ENCODE results near the gene CDHR2.

Gene CDHR2

GRCh38 chr5:176529741-176530141, 19.4 kb upstream of the CDHR2 start:
- no peak for DNase-seq (ENCODE audit: low read depth)

- DNase-seq (ENCODE audit: low read depth), result no peak
Measured at GRCh38 chr5:176530393-176530982, 18.7 kb upstream of the CDHR2 start.

DNA sequence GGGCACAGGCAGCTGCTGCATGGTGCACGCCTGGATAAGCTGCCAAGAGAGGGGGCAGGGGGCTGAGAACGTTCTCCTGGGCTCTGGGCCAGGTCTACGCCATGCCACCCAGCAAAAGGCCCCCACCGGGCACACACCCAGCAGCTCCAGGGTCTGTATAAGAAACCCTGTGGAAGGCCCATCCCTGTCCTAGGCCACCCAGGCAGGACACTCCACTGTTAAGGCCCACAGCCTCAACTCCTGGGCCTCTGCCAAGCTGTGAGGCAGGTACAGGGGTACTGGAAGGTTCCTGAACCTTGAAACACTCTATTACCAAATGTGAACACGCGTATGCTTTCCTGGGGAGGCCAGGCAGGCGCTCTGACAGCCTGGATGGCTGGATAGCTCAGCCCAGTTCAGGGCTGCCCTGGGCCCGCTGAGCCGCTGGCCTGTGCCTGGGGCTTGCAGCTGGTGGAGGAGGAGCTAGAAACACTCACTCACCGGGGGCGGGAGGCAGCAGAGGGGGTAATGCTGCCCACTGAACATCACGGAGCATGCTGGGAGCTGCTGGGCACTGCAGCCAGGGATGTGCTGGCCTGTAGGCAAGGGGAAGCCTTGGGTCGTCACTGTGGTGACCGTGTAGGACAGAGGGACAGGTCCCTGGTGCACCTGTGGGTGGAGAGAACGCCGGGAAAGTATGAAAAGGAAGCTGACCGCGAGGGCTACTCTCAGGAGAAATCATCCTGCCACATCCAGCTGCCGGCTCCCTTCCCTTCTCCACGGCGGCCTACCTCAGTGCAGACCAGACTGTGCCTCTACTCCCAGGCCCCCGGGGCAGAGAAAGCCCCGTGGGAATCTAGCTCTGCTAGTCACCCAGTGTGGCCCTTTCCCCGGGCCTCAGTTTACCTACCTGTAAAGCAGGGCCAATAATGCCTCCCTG, 17.9 kb upstream of the CDHR2 start:
- DNase-seq (ENCODE audit: low read depth), result no peak

GRCh38 chr5:176531902-176532493, 17.1 kb upstream of the CDHR2 start:
- no peak for DNase-seq (ENCODE audit: low read depth)

- DNase-seq (ENCODE audit: low read depth), result no peak
Measured at GRCh38 chr5:176532795-176533194, 16.3 kb upstream of the CDHR2 start.

GRCh38 chr5:176533390-176533789, 15.8 kb upstream of the CDHR2 start:
- no peak for DNase-seq (ENCODE audit: low read depth)

- no peak for DNase-seq (ENCODE audit: low read depth)
Measured at GRCh38 chr5:176533894-176534611, 15.1 kb upstream of the CDHR2 start.

DNA sequence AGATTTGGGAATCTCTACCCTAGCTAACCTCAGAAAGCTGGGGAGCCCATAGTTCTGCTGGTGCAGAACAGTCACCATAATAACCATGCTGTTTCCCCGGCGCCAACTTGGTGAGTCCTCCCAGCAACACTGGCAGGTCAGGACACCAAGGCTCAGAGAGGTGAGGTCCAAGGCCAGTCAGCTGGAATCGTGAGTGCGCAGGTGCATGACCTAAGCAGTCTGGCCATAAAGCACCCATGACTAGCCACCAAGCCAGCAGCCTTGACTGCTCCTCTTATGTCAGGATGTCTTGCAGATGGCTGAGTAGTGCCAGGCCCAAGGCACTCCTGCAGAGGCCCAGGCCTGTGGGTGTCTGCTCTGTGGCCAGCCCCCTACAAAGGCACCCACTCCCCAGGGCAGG, 14.5 kb upstream of the CDHR2 start:
- no peak for DNase-seq (ENCODE audit: low read depth)

- DNase-seq (ENCODE audit: low read depth), result no peak
Measured at GRCh38 chr5:176535101-176535663, 14.0 kb upstream of the CDHR2 start.

- DNase-seq (ENCODE audit: low read depth), result no peak
Measured at GRCh38 chr5:176535664-176536131, 13.4 kb upstream of the CDHR2 start.

DNA sequence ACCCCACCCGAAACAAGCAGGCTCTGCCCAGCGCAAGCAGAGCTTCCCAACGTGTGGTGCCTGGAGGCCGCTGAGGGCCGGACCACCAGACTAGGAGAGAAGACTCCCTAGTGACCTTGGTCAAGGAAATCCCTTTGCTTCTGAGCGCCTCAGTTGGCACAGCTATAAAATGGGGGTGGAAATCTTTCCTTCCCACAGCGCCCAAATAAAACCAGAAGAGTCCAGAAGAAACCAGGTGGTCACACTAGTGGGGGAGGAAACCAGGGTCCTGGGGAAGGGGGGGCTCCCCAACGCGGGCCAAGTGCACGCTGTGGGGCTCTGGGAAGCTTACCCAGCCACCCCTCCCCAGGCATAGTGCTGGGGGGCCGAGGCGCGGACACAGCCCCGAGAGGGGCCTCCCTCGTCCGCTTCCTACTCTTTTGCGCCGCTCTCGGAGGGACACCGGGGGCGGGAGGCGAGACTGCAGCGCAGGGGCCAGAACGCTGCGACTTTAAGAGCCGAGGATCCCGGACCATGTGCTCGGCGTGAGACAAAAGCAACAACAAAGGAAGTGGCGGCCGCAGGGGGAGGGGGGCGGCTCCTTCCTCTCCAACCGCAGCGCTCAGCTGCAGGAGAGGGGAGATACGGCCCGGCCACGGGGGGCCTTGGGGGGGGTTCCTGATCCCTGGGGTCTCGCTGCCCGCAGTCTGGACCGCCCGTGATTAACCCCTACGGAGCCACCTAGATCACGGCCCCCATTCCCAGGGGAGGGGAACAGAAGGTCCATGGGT, 12.8 kb upstream of the CDHR2 start:
- peak; percentile 68 for DNase-seq (ENCODE audit: low read depth)

DNA sequence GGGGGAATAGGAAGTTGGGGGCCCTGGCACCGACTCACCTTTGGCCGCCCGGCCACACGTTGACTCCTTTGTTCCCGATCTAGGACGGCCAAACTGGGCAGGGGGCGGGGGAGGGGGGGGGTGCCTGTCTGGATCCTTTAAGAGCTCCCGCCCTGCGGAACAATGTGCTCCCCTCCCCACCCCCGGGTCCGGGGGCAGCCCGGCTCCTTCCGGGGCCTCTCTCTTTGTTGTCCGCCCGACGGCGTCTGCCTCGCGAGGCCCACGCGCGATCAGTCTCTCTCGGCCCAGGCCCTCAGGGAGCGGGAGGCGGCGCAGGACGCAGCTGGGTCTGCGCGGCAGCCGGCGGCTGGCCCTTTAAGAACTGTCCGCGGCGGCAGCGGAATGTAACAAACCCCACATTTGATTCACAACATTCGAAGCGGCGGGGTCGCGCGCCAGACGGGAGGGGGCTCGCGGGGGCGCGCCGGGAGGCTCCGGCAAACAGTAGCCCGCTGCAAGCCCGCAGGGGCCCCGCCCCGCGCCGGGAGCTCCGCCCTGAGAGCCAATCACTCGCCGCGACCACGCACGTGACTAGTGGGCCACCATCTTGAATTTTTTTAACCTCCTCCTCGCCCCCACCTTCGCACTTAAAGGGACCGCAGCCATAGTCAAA, 12.1 kb upstream of the CDHR2 start, which contains the start of gene RNF44:
Gene RNF44, minus strand, starts transcription at position 501 of the 652 bp plus-strand sequence. CDS start 4,930 bp downstream, outside the sequence.
- peak; percentile 98 for DNase-seq (ENCODE audit: low read depth)

- peak; percentile 95 for DNase-seq (ENCODE audit: low read depth)
Measured at GRCh38 chr5:176537554-176538229, 11.4 kb upstream of the CDHR2 start.

- DNase-seq (ENCODE audit: low read depth), result no peak
Measured at GRCh38 chr5:176538230-176538988, 10.7 kb upstream of the CDHR2 start.

DNA sequence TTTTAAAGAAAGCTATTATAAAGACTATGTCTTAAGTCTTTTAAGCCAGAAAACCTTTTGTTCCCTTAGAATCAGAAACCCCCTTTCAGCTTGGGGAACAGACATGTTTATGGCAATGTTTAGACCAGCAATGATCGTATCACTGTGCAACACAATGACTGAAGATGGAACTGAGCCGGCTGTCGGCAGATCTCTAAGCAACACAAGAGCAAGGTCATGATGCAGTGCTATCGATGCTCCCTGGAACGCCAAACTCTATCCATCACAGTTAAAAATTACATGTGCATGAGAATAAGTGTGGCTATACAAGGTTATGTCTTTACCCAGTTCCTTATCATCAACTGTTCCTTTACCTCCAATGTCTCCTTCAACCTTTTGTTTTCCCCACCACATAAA, 10.2 kb upstream of the CDHR2 start:
- DNase-seq (ENCODE audit: low read depth), result no peak

DNA sequence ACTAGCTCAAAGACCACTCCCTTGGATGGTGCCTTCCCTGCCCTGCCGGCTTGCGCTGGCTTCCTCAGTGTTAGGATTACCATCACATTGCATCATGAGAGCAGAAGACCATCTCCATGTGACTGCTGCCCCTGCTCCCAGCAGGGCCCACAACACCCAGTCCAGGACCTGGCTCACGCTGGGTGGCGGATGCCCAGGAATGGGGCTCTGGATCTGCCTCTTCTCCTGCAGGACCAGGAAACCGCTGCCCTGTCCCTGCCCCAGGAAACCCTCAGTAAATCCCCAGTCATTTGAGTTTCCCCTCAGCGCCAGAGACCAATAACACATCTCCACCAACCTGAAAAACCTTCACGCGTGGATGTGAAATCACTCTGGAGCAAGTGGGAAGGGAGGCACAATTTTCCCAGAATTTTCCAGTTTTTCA, 8.7 kb upstream of the CDHR2 start:
- no peak for DNase-seq (ENCODE audit: low read depth)

DNA sequence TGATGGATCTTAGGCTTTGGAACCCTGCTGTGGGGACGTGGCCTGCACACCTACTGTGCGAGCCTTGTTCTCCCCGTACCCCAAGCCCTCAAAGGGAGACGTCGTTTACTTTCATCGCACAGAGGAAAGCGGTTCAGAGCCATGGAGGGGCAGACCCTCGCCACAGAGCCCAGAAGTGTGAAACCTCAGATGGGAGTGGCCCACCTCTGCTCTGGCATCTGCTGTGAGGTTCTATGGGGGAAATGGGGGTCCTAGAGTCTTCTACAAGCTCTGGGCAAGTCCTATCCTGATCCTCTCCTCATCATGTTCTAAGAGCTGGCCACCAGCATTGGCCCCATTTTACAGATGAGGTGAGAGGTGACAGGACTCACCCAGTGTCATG, 8.2 kb upstream of the CDHR2 start:
- DNase-seq (ENCODE audit: low read depth), result no peak

- DNase-seq (ENCODE audit: low read depth), result peak; percentile 48
Measured at GRCh38 chr5:176541338-176542134, 7.6 kb upstream of the CDHR2 start.
